Ovary (tissue), 10 donors: Measurements from ENCODE around the gene ORC3. TPM values are rescaled to one million over a fixed set of nuclear protein-coding genes. Genes with fewer than 3 reads are reported as not detected.

Experiments used
- DNase-seq, 5 donors: peaks; one replicate each; pipeline ENCODE4 v3.0.0-alpha.2; 2019 to 2020
- H3K27ac ChIP-seq, 2 donors: fragments of 200-600 bp; one replicate each; pipeline versions ENCODE4 v1.5.1 to v1.8.0; 2019 to 2022
- H3K27me3 ChIP-seq: fragments of 200-600 bp; one replicate; pipeline ENCODE4 v1.8.0; 2022
- H3K36me3 ChIP-seq: fragments of 200-600 bp; sonication (generic); one replicate; pipeline ENCODE4 v1.5.1; 2019
- H3K4me1 ChIP-seq: one replicate; pipeline ENCODE4 v1.8.1; 2013; ENCODE audit warnings: mild to moderate bottlenecking, moderate library complexity; ENCODE audit not compliant: insufficient read depth
- H3K4me3 ChIP-seq: fragments of 200-600 bp; sonication (generic); one replicate; pipeline ENCODE4 v1.5.1; 2017
- H3K9me3 ChIP-seq, 2 donors: fragments of 200-600 bp in 1 of 2; sonication (generic) in 1 of 2; one replicate each; pipeline versions ENCODE4 v1.5.1 to v1.8.1; 2013 to 2019; ENCODE audit warnings: mild to moderate bottlenecking in 1 of 2, moderate library complexity in 1 of 2
- EP300 ChIP-seq: sonication (generic); formaldehyde crosslinking; IDR thresholded peaks from one replicate; pipeline ENCODE4 v1.6.1; 2017; ENCODE audit warnings: antibody characterized with exemption
- POLR2A ChIP-seq: fragments of 450-650 bp; IDR thresholded peaks from one replicate; pipeline ENCODE4 v1.6.1; 2017; ENCODE audit warnings: antibody characterized with exemption, mild to moderate bottlenecking, moderate library complexity
- WGBS, 3 donors: extraction: QIAGEN DNeasy Blood & Tissue Kit in 1 of 3; methylation state at CpG; one replicate each; pipeline versions ENCODE4 v1.1.5 to v1.1.7; 2013 to 2017; 5-methylcytosine and 5-hydroxymethylcytosine counted together
- intact Hi-C, 4 donors: fragments of 100-400 bp; cut with DNase I; formaldehyde crosslinking; loops; one replicate each; pipeline versions ENCODE4 v1.11.0 to v1.15.1; 2022 to 2023
- long read RNA-seq, 3 donors: library from polyadenylated mRNA in 2 of 3; unstranded in 2 of 3; transcript quantifications; one replicate each; pipeline ENCODE4 v2.0.0 and lab custom pipeline, GENCODE V29; 2021 to 2026
- polyA plus RNA-seq, 2 donors: library from polyadenylated mRNA; stranded (reverse); fragments of 200-250 nt in 1 of 2; fragments of 350-450 nt in 1 of 2; fragmentation: Illumina TruSeq in 1 of 2; extraction: RNeasy Lipid Tissue Mini Kit (QIAGEN cat#74804) in 1 of 2; gene quantifications; one replicate each; pipeline ENCODE4 v1.2.3, GENCODE V29; 2013 to 2014
- total RNA-seq, 7 donors: library from RNA; depleted of rRNA in 2 of 7; stranded (reverse); fragments of >200 nt in 2 of 7; fragmentation: NEBNext Ultra II Directional in 3 of 7; extraction: Animal tissue kit (Norgen Biotek cat#: 25700) in 3 of 7; gene quantifications; one replicate each; pipeline versions ENCODE4 v1.1.0 to v1.2.4, GENCODE V29; 2016 to 2023
- TF ChIP-seq, protein P1 (sequence below), 3 donors: fragments of 450-650 bp in 2 of 3; fragments of 200-600 bp in 1 of 3; IDR thresholded peaks; one replicate each; pipeline versions ENCODE4 v1.5.1 to v1.8.0; 2016 to 2022; ENCODE audit warnings: antibody characterized with exemption in 3 of 3, mild to moderate bottlenecking in 1 of 3
- donor health status: DM: no; HTN: no; CAD: no; lungs with moderate emphysema.
- donor health status: DM: no; HTN: no; CAD: no.
- donor health status: Bipolar disorder and iron deficiency.
- donor health status: DM: yes; HTN: yes; CAD: no.
- donor health status: DM: no; HTN: no; CAD: no.
- donor health status: DM: yes; HTN: yes; CAD: no.

Gene ORC3
- 10 to 100 TPM; 18.2 to 35.8 (median 26.7) TPM for total RNA-seq
- 10 to 100 TPM; 17.4 to 24.6 TPM for polyA plus RNA-seq
- long read RNA-seq, donor 1, transcript ORC3-202 (20 exons, 2,512 nt), result major isoform, 26 of 129 reads
- long read RNA-seq, donor 1, transcript ORC3-201 (20 exons, 2,501 nt), result minor isoform, 24 of 129 reads
- long read RNA-seq, donor 1, partial matches to known transcripts, result 42 of 129 reads
- long read RNA-seq, donor 1, other reads (novel, unspliced or antisense), result 37 of 129 reads
- long read RNA-seq, donor 2, transcript ORC3-202 (20 exons, 2,512 nt), result major isoform, 8 of 14 reads
- long read RNA-seq, donor 2, partial matches to known transcripts, result 0 of 14 reads
- long read RNA-seq, donor 2, other reads (novel, unspliced or antisense), result 0 of 14 reads
- long read RNA-seq, donor 3, transcript ORC3-201 (20 exons, 2,501 nt), result minor isoform, 9 of 46 reads
- long read RNA-seq, donor 3, transcript ORC3-202 (20 exons, 2,512 nt), result major isoform, 22 of 46 reads
- long read RNA-seq, donor 3, partial matches to known transcripts, result 2 of 46 reads
- long read RNA-seq, donor 3, other reads (novel, unspliced or antisense), result 12 of 46 reads

- Histone ChIP-seq H3K27ac (peak within 1 kb of the TSS in 1 of 2 donors; percentile 37), H3K4me3 (peak within 1 kb of the TSS; percentile 52), H3K27me3 (no peaks in the 10 kb centered on the region), H3K4me1 (peaks cover 20% of the 10 kb centered on the region), H3K36me3 (no peaks in the 10 kb centered on the region), H3K9me3 (no peaks in the 10 kb centered on the region)
- intact Hi-C loops, result loop anchor here in 1 of 4 donors (10.0 kb wide), 2 partner anchors 185 to 435 kb away; partner anchors contain the start of genes CFAP206 and ZNF292
- peak; percentile 94 to 97 (median 96) for DNase-seq
- peak; percentile 83 for TF ChIP-seq POLR2A
- no peak for TF ChIP-seq EP300
- TF ChIP-seq, protein P1, sequence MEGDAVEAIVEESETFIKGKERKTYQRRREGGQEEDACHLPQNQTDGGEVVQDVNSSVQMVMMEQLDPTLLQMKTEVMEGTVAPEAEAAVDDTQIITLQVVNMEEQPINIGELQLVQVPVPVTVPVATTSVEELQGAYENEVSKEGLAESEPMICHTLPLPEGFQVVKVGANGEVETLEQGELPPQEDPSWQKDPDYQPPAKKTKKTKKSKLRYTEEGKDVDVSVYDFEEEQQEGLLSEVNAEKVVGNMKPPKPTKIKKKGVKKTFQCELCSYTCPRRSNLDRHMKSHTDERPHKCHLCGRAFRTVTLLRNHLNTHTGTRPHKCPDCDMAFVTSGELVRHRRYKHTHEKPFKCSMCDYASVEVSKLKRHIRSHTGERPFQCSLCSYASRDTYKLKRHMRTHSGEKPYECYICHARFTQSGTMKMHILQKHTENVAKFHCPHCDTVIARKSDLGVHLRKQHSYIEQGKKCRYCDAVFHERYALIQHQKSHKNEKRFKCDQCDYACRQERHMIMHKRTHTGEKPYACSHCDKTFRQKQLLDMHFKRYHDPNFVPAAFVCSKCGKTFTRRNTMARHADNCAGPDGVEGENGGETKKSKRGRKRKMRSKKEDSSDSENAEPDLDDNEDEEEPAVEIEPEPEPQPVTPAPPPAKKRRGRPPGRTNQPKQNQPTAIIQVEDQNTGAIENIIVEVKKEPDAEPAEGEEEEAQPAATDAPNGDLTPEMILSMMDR (IDR thresholded peaks at IDR 0.05), result no peak
- WGBS, 3 donors, result 0% methylated on average over 48 to 49 of the region's 49 CpGs
Observed at GRCh38 chr6:87589693-87590416, at the start of gene ORC3, which contains the start of gene RARS2. TSS of gene ORC3 (plus strand) at chr6:87590135. CDS start at chr6:87590169, 34 bp downstream. TSS of gene RARS2 (minus strand) at chr6:87589987. CDS start at chr6:87589957, 30 bp downstream.

DNA sequence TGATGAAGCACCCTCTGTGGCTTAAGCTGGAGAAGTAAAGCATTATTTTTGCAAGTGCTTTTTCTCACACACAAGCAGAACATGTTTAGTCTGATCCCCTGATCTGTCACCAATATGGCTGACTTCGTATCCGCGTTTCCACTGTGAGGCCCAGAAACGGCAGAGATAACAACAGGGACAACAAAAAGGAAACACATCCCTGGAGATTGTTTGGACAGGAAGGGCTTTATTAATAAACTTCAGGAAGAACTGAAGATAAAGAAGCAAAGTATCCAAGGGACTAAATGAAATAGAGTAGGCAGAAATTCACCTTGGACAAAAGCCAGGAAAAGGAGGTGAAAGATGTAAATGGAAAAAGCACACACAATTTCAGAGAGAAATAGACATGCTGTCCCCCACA, 49.4 kb upstream of the ORC3 start:
- intact Hi-C loops, result no loop called here
- no peaks in the 10 kb centered on the region for H3K36me3 ChIP-seq

GRCh38 chr6:87541041-87541440, 48.9 kb upstream of the ORC3 start:
- DNase-seq, result no peak
- H3K4me3 ChIP-seq, result no peak overlapping the region
- H3K36me3 ChIP-seq, result no peaks in the 10 kb centered on the region
- 71 to 88% (median 78%) methylated on average over 1 of the region's 1 CpG for WGBS, 3 donors
- H3K27ac ChIP-seq, result no peak overlapping the region
- TF ChIP-seq POLR2A (no peak), EP300 (no peak)
- TF ChIP-seq, protein P1 (IDR thresholded peaks at IDR 0.05), result no peak
- H3K4me1 ChIP-seq, result no peaks in the 10 kb centered on the region
- H3K27me3 ChIP-seq, result no peaks in the 10 kb centered on the region
- intact Hi-C loops, result no loop called here
- H3K9me3 ChIP-seq, result no peaks in the 10 kb centered on the region

More for the DNA sequence above, 49.4 kb upstream of the ORC3 start:
- no peak overlapping the region for H3K27ac ChIP-seq
- no peak for DNase-seq
- 3 to 21% (median 6%) methylated on average over 4 of the region's 4 CpGs for WGBS, 3 donors
- H3K27me3 ChIP-seq, result no peaks in the 10 kb centered on the region
- no peaks in the 10 kb centered on the region for H3K9me3 ChIP-seq
- H3K4me1 ChIP-seq, result no peaks in the 10 kb centered on the region
- TF ChIP-seq, protein P1 (IDR thresholded peaks at IDR 0.05), result no peak
- TF ChIP-seq POLR2A (no peak), EP300 (no peak)
- H3K4me3 ChIP-seq, result no peak overlapping the region

DNA sequence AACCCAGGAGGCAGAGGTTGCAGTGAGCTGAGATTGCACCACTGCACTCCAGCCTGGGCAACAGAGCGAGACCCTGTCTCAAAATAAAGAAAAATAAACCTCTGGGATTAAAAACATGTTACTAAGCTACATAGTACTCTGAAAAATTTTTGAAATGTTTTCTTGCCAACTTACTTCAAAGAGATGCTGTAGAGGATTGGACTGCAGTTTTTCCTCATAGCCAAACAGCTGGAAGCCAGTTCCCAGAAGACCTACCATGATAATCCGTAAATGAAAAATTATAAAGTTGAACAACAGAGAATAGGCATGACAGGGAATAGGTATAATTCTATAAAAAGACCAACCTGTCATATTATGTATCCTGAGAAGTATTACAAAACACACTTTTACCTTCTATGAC, 48.2 kb upstream of the ORC3 start:
- H3K9me3 ChIP-seq, result no peaks in the 10 kb centered on the region
- TF ChIP-seq POLR2A, result no peak
- TF ChIP-seq, protein P1 (IDR thresholded peaks at IDR 0.05), result no peak
- TF ChIP-seq EP300, result no peak
- no peaks in the 10 kb centered on the region for H3K4me1 ChIP-seq
- H3K27ac ChIP-seq, result no peak overlapping the region
- no peaks in the 10 kb centered on the region for H3K27me3 ChIP-seq
- no peak overlapping the region for H3K4me3 ChIP-seq
- DNase-seq, result no peak
- intact Hi-C loops, result no loop called here
- no peaks in the 10 kb centered on the region for H3K36me3 ChIP-seq
- 47 to 64% (median 50%) methylated on average over 2 of the region's 2 CpGs for WGBS, 3 donors
